Measurements from ENCODE around the gene SIM1. TPM values are rescaled to one million over a fixed set of nuclear protein-coding genes. Genes with fewer than 3 reads are reported as not detected.

The SIM1 gene
- total RNA-seq, 1 experiment from 2014 or later: not detected

DNA sequence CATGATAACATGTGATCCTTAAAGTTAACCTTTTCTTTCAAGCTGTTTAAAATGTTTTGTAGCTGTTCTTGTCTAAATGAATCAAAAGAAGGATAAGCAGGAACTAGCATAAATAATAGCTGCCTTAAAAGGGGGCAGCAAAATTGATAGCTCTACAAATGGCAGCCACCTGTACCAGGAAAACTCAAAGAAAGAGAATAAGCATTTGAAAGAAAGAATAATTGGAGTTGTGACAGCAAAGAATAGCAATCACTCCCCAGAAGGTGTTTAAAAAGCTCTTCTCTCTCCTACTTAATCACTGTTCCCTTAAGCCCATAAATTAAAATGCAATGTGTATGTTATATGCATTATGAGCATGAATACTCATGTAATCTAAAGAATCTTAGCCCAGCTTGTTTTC, 114.6 kb downstream of the SIM1 start:
- CTCF ChIA-PET: no interaction called here
- in situ Hi-C loops (cut with HindIII; ENCODE audit: low pct_unique_long_range_greater_than_20kb, low sequenced_read_pairs) (no loop called here), intact Hi-C loops (cut with micrococcal nuclease; ENCODE audit: unreplicated experiment) (no loop called here)
- TF ChIP-seq REST (IDR thresholded peaks at IDR 0.05; ENCODE audit: insufficient read depth in 1 of 2, low read depth in 2 of 2, low read length in 1 of 2) (no peak), POLR2AphosphoS5 (IDR thresholded peaks at IDR 0.05; ENCODE audit: low read depth, low read length) (no peak), SIN3A (IDR thresholded peaks at IDR 0.05; ENCODE audit: borderline replicate concordance, insufficient read depth, low read depth, low read length) (no peak), TCF7L2 (IDR thresholded peaks at IDR 0.05; ENCODE audit: low read depth, low read length) (no peak)
- TF ChIP-seq, protein P1, sequence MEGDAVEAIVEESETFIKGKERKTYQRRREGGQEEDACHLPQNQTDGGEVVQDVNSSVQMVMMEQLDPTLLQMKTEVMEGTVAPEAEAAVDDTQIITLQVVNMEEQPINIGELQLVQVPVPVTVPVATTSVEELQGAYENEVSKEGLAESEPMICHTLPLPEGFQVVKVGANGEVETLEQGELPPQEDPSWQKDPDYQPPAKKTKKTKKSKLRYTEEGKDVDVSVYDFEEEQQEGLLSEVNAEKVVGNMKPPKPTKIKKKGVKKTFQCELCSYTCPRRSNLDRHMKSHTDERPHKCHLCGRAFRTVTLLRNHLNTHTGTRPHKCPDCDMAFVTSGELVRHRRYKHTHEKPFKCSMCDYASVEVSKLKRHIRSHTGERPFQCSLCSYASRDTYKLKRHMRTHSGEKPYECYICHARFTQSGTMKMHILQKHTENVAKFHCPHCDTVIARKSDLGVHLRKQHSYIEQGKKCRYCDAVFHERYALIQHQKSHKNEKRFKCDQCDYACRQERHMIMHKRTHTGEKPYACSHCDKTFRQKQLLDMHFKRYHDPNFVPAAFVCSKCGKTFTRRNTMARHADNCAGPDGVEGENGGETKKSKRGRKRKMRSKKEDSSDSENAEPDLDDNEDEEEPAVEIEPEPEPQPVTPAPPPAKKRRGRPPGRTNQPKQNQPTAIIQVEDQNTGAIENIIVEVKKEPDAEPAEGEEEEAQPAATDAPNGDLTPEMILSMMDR (IDR thresholded peaks at IDR 0.05): no peak
- Histone ChIP-seq H3K4me1 (ENCODE audit: control insufficient read depth, insufficient read depth, low read length) (no peaks in the 10 kb centered on the region), H3K36me3 (ENCODE audit: control insufficient read depth, insufficient read depth, low read length) (no peaks in the 10 kb centered on the region), H3K4me3 (ENCODE audit: low read depth in 2 of 2, low read length in 2 of 2) (no peak overlapping the region), H3K27me3 (ENCODE audit: control insufficient read depth, insufficient read depth, low read length) (no peaks in the 10 kb centered on the region), H3K9me3 (ENCODE audit: control insufficient read depth, insufficient read depth, low read depth, low read length) (no peaks in the 10 kb centered on the region), H3K27ac (ENCODE audit: low read length) (no peak overlapping the region)
- DNase-seq (ENCODE audit: low read depth, low spot score): no peak
- no TSS peak for BruUV-seq (replicated peaks)
- no peak for ATAC-seq
- POLR2A ChIA-PET: no interaction called here

DNA sequence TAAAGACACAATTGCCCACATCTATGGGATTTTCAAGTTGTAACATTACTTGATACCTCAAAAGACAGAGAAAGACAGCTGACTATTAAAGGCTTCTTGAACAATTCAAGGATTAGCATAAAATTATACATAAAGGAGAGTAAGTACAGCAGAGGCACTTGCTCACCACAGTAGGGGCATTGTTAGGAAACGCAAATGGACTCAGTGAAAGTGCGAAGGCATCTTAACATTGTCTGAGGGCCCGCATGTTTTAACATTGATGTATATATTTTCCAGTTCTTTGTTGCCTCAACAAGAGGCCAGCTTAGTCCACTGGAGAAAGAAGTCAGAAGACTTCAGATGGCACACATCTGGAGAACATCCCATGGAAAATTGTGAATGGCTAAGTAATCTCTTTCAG, 115.4 kb downstream of the SIM1 start:
- no peak overlapping the region for H3K27ac ChIP-seq (ENCODE audit: low read length)
- BruUV-seq (replicated peaks): no TSS peak
- no peaks in the 10 kb centered on the region for H3K4me1 ChIP-seq (ENCODE audit: control insufficient read depth, insufficient read depth, low read length)
- H3K4me3 ChIP-seq (ENCODE audit: low read depth in 2 of 2, low read length in 2 of 2): no peak overlapping the region
- intact Hi-C loops (cut with micrococcal nuclease; ENCODE audit: unreplicated experiment) (no loop called here), in situ Hi-C loops (cut with HindIII; ENCODE audit: low pct_unique_long_range_greater_than_20kb, low sequenced_read_pairs) (no loop called here)
- TF ChIP-seq, protein P1 (IDR thresholded peaks at IDR 0.05): no peak
- TF ChIP-seq REST (IDR thresholded peaks at IDR 0.05; ENCODE audit: insufficient read depth in 1 of 2, low read depth in 2 of 2, low read length in 1 of 2) (no peak), POLR2AphosphoS5 (IDR thresholded peaks at IDR 0.05; ENCODE audit: low read depth, low read length) (no peak), SIN3A (IDR thresholded peaks at IDR 0.05; ENCODE audit: borderline replicate concordance, insufficient read depth, low read depth, low read length) (no peak), TCF7L2 (IDR thresholded peaks at IDR 0.05; ENCODE audit: low read depth, low read length) (no peak)
- no peak for DNase-seq (ENCODE audit: low read depth, low spot score)
- ChIA-PET CTCF (no interaction called here), POLR2A (no interaction called here)
- no peak for ATAC-seq
- H3K27me3 ChIP-seq (ENCODE audit: control insufficient read depth, insufficient read depth, low read length): no peaks in the 10 kb centered on the region
- no peaks in the 10 kb centered on the region for H3K36me3 ChIP-seq (ENCODE audit: control insufficient read depth, insufficient read depth, low read length)
- no peaks in the 10 kb centered on the region for H3K9me3 ChIP-seq (ENCODE audit: control insufficient read depth, insufficient read depth, low read depth, low read length)

All from Panc1 (cell line).